ENCODE measurements around the gene DEFB132. TPM values are rescaled to one million over a fixed set of nuclear protein-coding genes. Genes with fewer than 3 reads are reported as not detected.
A peak's percentile ranks its signal among the peaks of the same experiment; 100 is the strongest.

Gene DEFB132
- total and polyA plus RNA-seq, 2 of the 4 experiments (the other 2 are of a cell fraction): not detected

- Histone ChIP-seq H2BK120ac (ENCODE audit: low read depth, low read length) (no peak overlapping the region), H3K23ac (ENCODE audit: low read depth, low read length) (no peak overlapping the region), H2BK20ac (ENCODE audit: low read depth, low read length) (no peak overlapping the region), H3K79me1 (ENCODE audit: low read depth in 1 of 2, low read length in 2 of 2) (no peaks in the 10 kb centered on the region), H2BK15ac (ENCODE audit: low read depth, low read length) (no peak overlapping the region), H3K9me3 (ENCODE audit: control insufficient read depth, insufficient read depth, low read length) (no peaks in the 10 kb centered on the region), H4K5ac (ENCODE audit: low read depth, low read length) (no peak overlapping the region), H2AK9ac (replicated peaks; ENCODE audit: low read depth, low read length, poor library complexity) (no peak overlapping the region), H3K27ac (ENCODE audit: insufficient read depth, low read length) (no peak overlapping the region), H3K4me1 (ENCODE audit: control insufficient read depth, insufficient read depth, low read length) (no peaks in the 10 kb centered on the region), H3K18ac (ENCODE audit: low read depth, low read length) (no peak overlapping the region), H3K36me3 (ENCODE audit: control insufficient read depth, insufficient read depth, low read length) (no peaks in the 10 kb centered on the region), H4K91ac (ENCODE audit: insufficient read depth, low read depth, low read length) (no peak overlapping the region), H3K4me2 (ENCODE audit: low read depth, low read length) (peak overlapping the region; percentile 34; the same call in 1 of the 2 replicates), H2AFZ (replicated peaks; ENCODE audit: low read length, poor library complexity) (no peak overlapping the region), H3K14ac (replicated peaks; ENCODE audit: low read depth, low read length) (no peak overlapping the region), H2AK5ac (ENCODE audit: low read depth, low read length) (no peak overlapping the region), H3K4ac (ENCODE audit: low read depth, low read length) (no peak overlapping the region), H3K56ac (ENCODE audit: extremely low read depth, insufficient read depth, low read length) (no peak overlapping the region), H4K20me1 (ENCODE audit: insufficient read depth, low read length) (no peaks in the 10 kb centered on the region), H3K9ac (ENCODE audit: low read depth, low read length) (no peak overlapping the region), H3K9me1 (ENCODE audit: insufficient read depth, low read length) (no peaks in the 10 kb centered on the region), H4K8ac (ENCODE audit: low read depth in 2 of 2, low read length in 2 of 2) (no peak overlapping the region), H3K27me3 (ENCODE audit: control insufficient read depth, insufficient read depth, low read length) (peaks cover 2% of the 10 kb centered on the region; the same call in 1 of the 2 replicates), H3K4me3 (ENCODE audit: insufficient read depth, low read depth, low read length) (no peak overlapping the region), H2BK5ac (ENCODE audit: low read depth, low read length, poor library complexity, severe bottlenecking) (no peak overlapping the region)
- DNase-seq (no peak), ATAC-seq (ENCODE audit: low read depth) (peak; percentile 40; the same call in 1 of the 2 replicates)
- dilution Hi-C loops (cut with HindIII; ENCODE audit: low sequenced_read_pairs, unreplicated experiment) (no loop called here), intact Hi-C loops (cut with micrococcal nuclease) (no loop called here), in situ Hi-C loops (cut with MboI; ENCODE audit: low sequenced_read_pairs) (no loop called here)
- ChIA-PET CTCF (no interaction called here), POLR2A (ENCODE audit: unreplicated experiment) (no interaction called here)
- BruUV-seq (replicated peaks): no TSS peak
- no peak for TF ChIP-seq CEBPB (IDR thresholded peaks at IDR 0.05; ENCODE audit: low read depth, low read length)
- no peak for TF ChIP-seq RCOR1 (IDR thresholded peaks at IDR 0.05; ENCODE audit: insufficient replicate concordance, low read length)
- no peak for TF ChIP-seq FOS (IDR thresholded peaks at IDR 0.05; ENCODE audit: low read depth, low read length)
- no peak for TF ChIP-seq BHLHE40 (IDR thresholded peaks at IDR 0.05; ENCODE audit: low read depth, low read length)
- no peak for TF ChIP-seq CTCF (conservative IDR thresholded peaks at IDR 0.05; ENCODE audit: low read depth, low read length)
- TF ChIP-seq NFE2L2 (IDR thresholded peaks at IDR 0.05; ENCODE audit: low read depth, low read length): no peak
- TF ChIP-seq SMC3 (IDR thresholded peaks at IDR 0.05; ENCODE audit: low read depth, low read length): no peak
- no peak for TF ChIP-seq MAZ (IDR thresholded peaks at IDR 0.05; ENCODE audit: borderline replicate concordance, low read depth, low read length)
- no peak for TF ChIP-seq ELK1 (IDR thresholded peaks at IDR 0.05; ENCODE audit: borderline replicate concordance, low read depth, low read length)
- no peak for TF ChIP-seq MAFK (IDR thresholded peaks at IDR 0.05; ENCODE audit: low read depth, low read length)
- TF ChIP-seq RFX5 (IDR thresholded peaks at IDR 0.05; ENCODE audit: low read depth, low read length): no peak
- no peak for TF ChIP-seq MXI1 (IDR thresholded peaks at IDR 0.05; ENCODE audit: borderline replicate concordance, low read depth, low read length)
- no peak for TF ChIP-seq USF2 (IDR thresholded peaks at IDR 0.05; ENCODE audit: low read depth, low read length)
- no peak for TF ChIP-seq RAD21 (IDR thresholded peaks at IDR 0.05; ENCODE audit: low read length)
- WGBS, 2 experiments (ENCODE audit: extremely low coverage in 2 of 2, insufficient read length in 1 of 2): no CpG with 5 or more reads among the region's 3 CpGs
Observed at GRCh38 chr20:237929-238328, 19.6 kb upstream of the DEFB132 start.
